ENCODE results near the gene PSKH1. TPM values are rescaled to one million over a fixed set of nuclear protein-coding genes. Genes with fewer than 3 reads are reported as not detected.

The PSKH1 gene
- total RNA-seq, 3 donors from 2014 or later: 10.4 to 14.6 (median 10.9) TPM

- no peaks in the 10 kb centered on the region for H3K4me1 Mint-ChIP-seq (ENCODE audit: low read depth)
- no peaks in the 10 kb centered on the region for H3K9me3 Mint-ChIP-seq
- DNase-seq (no peak), ATAC-seq (no peak)
- peaks cover 9% of the 10 kb centered on the region for H3K36me3 Mint-ChIP-seq (ENCODE audit: insufficient read depth)
- no peaks in the 10 kb centered on the region for H3K27me3 Mint-ChIP-seq (ENCODE audit: low read depth)
- H3K4me3 Mint-ChIP-seq: no peak overlapping the region
Measured at GRCh38 chr16:67954421-67955196, 61.6 kb downstream of the PSKH1 start.

- no peaks in the 10 kb centered on the region for H3K27me3 Mint-ChIP-seq (ENCODE audit: low read depth)
- ATAC-seq: no peak
- no peaks in the 10 kb centered on the region for H3K9me3 Mint-ChIP-seq
- H3K4me1 Mint-ChIP-seq (ENCODE audit: low read depth): no peaks in the 10 kb centered on the region
- DNase-seq: no peak
- no peak overlapping the region for H3K4me3 Mint-ChIP-seq
- H3K36me3 Mint-ChIP-seq (ENCODE audit: insufficient read depth): peaks cover 11% of the 10 kb centered on the region
Measured at GRCh38 chr16:67957622-67958021, 64.6 kb downstream of the PSKH1 start.

GRCh38 chr16:67959536-67960329 is 66.7 kb downstream of the PSKH1 start:
- DNase-seq (no peak), ATAC-seq (no peak)
- no peak overlapping the region for H3K4me3 Mint-ChIP-seq
- no peaks in the 10 kb centered on the region for H3K4me1 Mint-ChIP-seq (ENCODE audit: low read depth)
- H3K27me3 Mint-ChIP-seq (ENCODE audit: low read depth): no peaks in the 10 kb centered on the region
- H3K9me3 Mint-ChIP-seq: no peaks in the 10 kb centered on the region
- peaks cover 14% of the 10 kb centered on the region for H3K36me3 Mint-ChIP-seq (ENCODE audit: insufficient read depth)

- Mint-ChIP-seq H3K36me3 (ENCODE audit: insufficient read depth) (peaks cover 14% of the 10 kb centered on the region), H3K4me3 (no peak overlapping the region), H3K27me3 (ENCODE audit: low read depth) (no peaks in the 10 kb centered on the region), H3K9me3 (no peaks in the 10 kb centered on the region), H3K4me1 (ENCODE audit: low read depth) (peaks cover 2% of the 10 kb centered on the region)
- ATAC-seq: no peak
- DNase-seq: no peak
Measured at GRCh38 chr16:67961551-67961957, 68.5 kb downstream of the PSKH1 start.

GRCh38 chr16:67962135-67962534 is 69.1 kb downstream of the PSKH1 start:
- no peak for ATAC-seq
- DNase-seq: no peak
- Mint-ChIP-seq H3K4me1 (ENCODE audit: low read depth) (peaks cover 8% of the 10 kb centered on the region), H3K9me3 (no peaks in the 10 kb centered on the region), H3K4me3 (no peak overlapping the region), H3K36me3 (ENCODE audit: insufficient read depth) (peaks cover 14% of the 10 kb centered on the region), H3K27me3 (ENCODE audit: low read depth) (no peaks in the 10 kb centered on the region)

GRCh38 chr16:67963292-67963661 is 70.2 kb downstream of the PSKH1 start:
- no peak overlapping the region for H3K4me3 Mint-ChIP-seq

GRCh38 chr16:67963662-67964321 is 70.7 kb downstream of the PSKH1 start:
- H3K4me3 Mint-ChIP-seq: no peak overlapping the region
- ATAC-seq (no peak), DNase-seq (no peak)
- H3K36me3 Mint-ChIP-seq (ENCODE audit: insufficient read depth): peaks cover 10% of the 10 kb centered on the region
- H3K4me1 Mint-ChIP-seq (ENCODE audit: low read depth): peaks cover 15% of the 10 kb centered on the region
- no peaks in the 10 kb centered on the region for H3K9me3 Mint-ChIP-seq
- H3K27me3 Mint-ChIP-seq (ENCODE audit: low read depth): no peaks in the 10 kb centered on the region

More at GRCh38 chr16:67963292-67963661, 70.2 kb downstream of the PSKH1 start:
- DNase-seq (no peak), ATAC-seq (no peak)
- H3K9me3 Mint-ChIP-seq: no peaks in the 10 kb centered on the region
- H3K4me1 Mint-ChIP-seq (ENCODE audit: low read depth): peaks cover 15% of the 10 kb centered on the region
- no peaks in the 10 kb centered on the region for H3K27me3 Mint-ChIP-seq (ENCODE audit: low read depth)
- peaks cover 12% of the 10 kb centered on the region for H3K36me3 Mint-ChIP-seq (ENCODE audit: insufficient read depth)

- H3K27me3 Mint-ChIP-seq (ENCODE audit: low read depth): no peaks in the 10 kb centered on the region
- no peak overlapping the region for H3K4me3 Mint-ChIP-seq
- no peak for DNase-seq
- peaks cover 18% of the 10 kb centered on the region for H3K4me1 Mint-ChIP-seq (ENCODE audit: low read depth)
- no peaks in the 10 kb centered on the region for H3K9me3 Mint-ChIP-seq
- peaks cover 10% of the 10 kb centered on the region for H3K36me3 Mint-ChIP-seq (ENCODE audit: insufficient read depth)
- ATAC-seq: no peak
Measured at GRCh38 chr16:67964477-67965131, 71.5 kb downstream of the PSKH1 start.

GRCh38 chr16:67965668-67966548 is 72.9 kb downstream of the PSKH1 start:
- DNase-seq (no peak), ATAC-seq (no peak)
- Mint-ChIP-seq H3K27me3 (ENCODE audit: low read depth) (no peaks in the 10 kb centered on the region), H3K9me3 (no peaks in the 10 kb centered on the region), H3K36me3 (ENCODE audit: insufficient read depth) (peaks cover 7% of the 10 kb centered on the region), H3K4me1 (ENCODE audit: low read depth) (peaks cover 20% of the 10 kb centered on the region), H3K4me3 (no peak overlapping the region)

GRCh38 chr16:67966549-67967182 is 73.6 kb downstream of the PSKH1 start:
- Mint-ChIP-seq H3K27me3 (ENCODE audit: low read depth) (no peaks in the 10 kb centered on the region), H3K4me1 (ENCODE audit: low read depth) (peaks cover 20% of the 10 kb centered on the region), H3K4me3 (peak overlapping the region; percentile 97), H3K36me3 (ENCODE audit: insufficient read depth) (peaks cover 3% of the 10 kb centered on the region), H3K9me3 (no peaks in the 10 kb centered on the region)
- ATAC-seq (no peak), DNase-seq (no peak)

- peak; percentile 7 to 15 for ATAC-seq
- peak overlapping the region; percentile 97 for H3K4me3 Mint-ChIP-seq
- DNase-seq: no peak
- peaks cover 3% of the 10 kb centered on the region for H3K36me3 Mint-ChIP-seq (ENCODE audit: insufficient read depth)
- peaks cover 20% of the 10 kb centered on the region for H3K4me1 Mint-ChIP-seq (ENCODE audit: low read depth)
- H3K27me3 Mint-ChIP-seq (ENCODE audit: low read depth): no peaks in the 10 kb centered on the region
- H3K9me3 Mint-ChIP-seq: no peaks in the 10 kb centered on the region
Measured at GRCh38 chr16:67967183-67967957, 74.3 kb downstream of the PSKH1 start.

- no peaks in the 10 kb centered on the region for H3K9me3 Mint-ChIP-seq
- no peaks in the 10 kb centered on the region for H3K27me3 Mint-ChIP-seq (ENCODE audit: low read depth)
- peaks cover under 1% of the 10 kb centered on the region for H3K36me3 Mint-ChIP-seq (ENCODE audit: insufficient read depth)
- peaks cover 20% of the 10 kb centered on the region for H3K4me1 Mint-ChIP-seq (ENCODE audit: low read depth)
- DNase-seq: no peak
- peak overlapping the region; percentile 97 for H3K4me3 Mint-ChIP-seq
- ATAC-seq: peak; percentile 29 to 42
Measured at GRCh38 chr16:67967958-67968399, 74.9 kb downstream of the PSKH1 start.

All from activated T-cell treated with anti-CD3 and anti-CD28 coated beads, Interleukin-2, amount 50 U/mL, for 4 hours (primary cell).